AG04450 (cell line): ENCODE data around the gene OPHN1. TPM values are rescaled to one million over a fixed set of nuclear protein-coding genes. Genes with fewer than 3 reads are reported as not detected.

Source experiments
- CTCF ChIA-PET: fragments of 300-600, 350-600 bp; formaldehyde crosslinking; extraction: SDS; loops from one replicate; lab custom pipeline; 2022; ENCODE audit warnings: antibody characterized with exemption, inconsistent platforms; lab: Charles Lee
- POLR2A ChIA-PET: fragments of 350-600 bp; formaldehyde crosslinking; extraction: SDS; loops from one replicate; lab custom pipeline; 2021; ENCODE audit warnings: antibody characterized with exemption, inconsistent platforms; lab: Yijun Ruan, JAX
- DNase-seq: peaks from one replicate; pipeline ENCODE4 v3.0.0-alpha.2; 2011; ENCODE audit warnings: low read depth, low spot score
- H3K27ac ChIP-seq: one replicate; pipeline ENCODE4 v1.5.1; 2012; ENCODE audit warnings: low read depth, low read length, control low read depth
- H3K27me3 ChIP-seq: one replicate; pipeline ENCODE4 v1.6.0; 2012; ENCODE audit warnings: low read length; ENCODE audit not compliant: control insufficient read depth, insufficient read depth
- H3K4me3 ChIP-seq: 2 replicates; pipeline ENCODE4 v1.5.1; 2011; ENCODE audit warnings: mild to moderate bottlenecking, low read depth, low read length, control low read depth
- H3K9me3 ChIP-seq: 2 replicates; pipeline ENCODE4 v1.5.1; 2012; ENCODE audit warnings: low read length; ENCODE audit not compliant: control insufficient read depth, insufficient read depth
- polyA plus RNA-seq: library from polyadenylated mRNA; depleted of rRNA; stranded (reverse); fragments of >200 nt; gene quantifications from 2 replicates; pipeline ENCODE4 v1.2.3, GENCODE V29; 2011
- TF ChIP-seq, protein P1 (sequence below): IDR thresholded peaks from 2 replicates; pipeline ENCODE4 v1.5.1; 2011; ENCODE audit warnings: low read depth, low read length, control low read depth, inconsistent platforms

Gene OPHN1
- polyA plus RNA-seq, 1 experiment = 6.7 TPM

DNA sequence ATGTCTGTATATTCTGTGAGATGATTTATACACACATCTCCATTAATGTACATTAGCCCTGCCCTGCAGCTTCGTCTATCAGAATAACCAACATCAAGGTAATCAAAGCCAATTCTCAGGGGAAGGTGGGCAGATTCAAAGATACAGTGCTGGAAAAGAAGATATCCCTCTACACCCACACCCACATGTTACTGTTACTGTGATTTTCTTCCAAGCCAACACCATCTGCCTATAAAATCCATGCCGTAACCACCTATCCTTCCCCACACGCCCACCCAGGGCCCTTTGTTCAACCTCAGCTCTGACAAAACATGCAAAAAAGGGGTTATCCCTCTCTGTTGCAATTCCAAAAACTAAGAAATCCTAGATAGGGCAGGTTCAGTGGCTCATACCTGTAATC is 20.0 kb downstream of the OPHN1 start:
- H3K4me3 ChIP-seq = no peak overlapping the region
- TF ChIP-seq, protein P1, sequence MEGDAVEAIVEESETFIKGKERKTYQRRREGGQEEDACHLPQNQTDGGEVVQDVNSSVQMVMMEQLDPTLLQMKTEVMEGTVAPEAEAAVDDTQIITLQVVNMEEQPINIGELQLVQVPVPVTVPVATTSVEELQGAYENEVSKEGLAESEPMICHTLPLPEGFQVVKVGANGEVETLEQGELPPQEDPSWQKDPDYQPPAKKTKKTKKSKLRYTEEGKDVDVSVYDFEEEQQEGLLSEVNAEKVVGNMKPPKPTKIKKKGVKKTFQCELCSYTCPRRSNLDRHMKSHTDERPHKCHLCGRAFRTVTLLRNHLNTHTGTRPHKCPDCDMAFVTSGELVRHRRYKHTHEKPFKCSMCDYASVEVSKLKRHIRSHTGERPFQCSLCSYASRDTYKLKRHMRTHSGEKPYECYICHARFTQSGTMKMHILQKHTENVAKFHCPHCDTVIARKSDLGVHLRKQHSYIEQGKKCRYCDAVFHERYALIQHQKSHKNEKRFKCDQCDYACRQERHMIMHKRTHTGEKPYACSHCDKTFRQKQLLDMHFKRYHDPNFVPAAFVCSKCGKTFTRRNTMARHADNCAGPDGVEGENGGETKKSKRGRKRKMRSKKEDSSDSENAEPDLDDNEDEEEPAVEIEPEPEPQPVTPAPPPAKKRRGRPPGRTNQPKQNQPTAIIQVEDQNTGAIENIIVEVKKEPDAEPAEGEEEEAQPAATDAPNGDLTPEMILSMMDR = no peak
- no peaks in the 10 kb centered on the region for H3K9me3 ChIP-seq
- H3K27me3 ChIP-seq = no peaks in the 10 kb centered on the region
- H3K27ac ChIP-seq = no peak overlapping the region
- DNase-seq = no peak
- CTCF ChIA-PET = no interaction called here
- POLR2A ChIA-PET = no interaction called here

DNA sequence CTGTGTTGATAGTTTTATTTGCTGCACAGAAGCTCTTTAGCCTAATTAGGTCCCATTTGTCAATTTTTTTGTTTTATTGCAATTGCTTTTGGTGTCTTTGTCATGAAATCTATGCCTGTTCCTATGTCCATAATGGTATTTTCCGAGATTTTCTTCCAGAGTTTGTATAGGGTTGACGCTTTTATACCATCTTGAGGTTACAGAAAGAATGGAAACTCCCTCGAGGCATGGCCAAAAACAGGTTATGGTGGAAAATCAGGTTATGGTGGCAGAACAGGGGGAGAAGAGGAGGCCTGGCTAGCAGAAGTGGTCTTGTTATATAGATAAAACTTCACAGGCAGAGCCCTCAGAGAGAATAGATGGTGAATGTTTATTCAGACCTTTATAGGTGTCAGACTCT is 21.6 kb downstream of the OPHN1 start:
- no peak overlapping the region for H3K4me3 ChIP-seq
- TF ChIP-seq, protein P1 = no peak
- ChIA-PET POLR2A (no interaction called here), CTCF (no interaction called here)
- H3K9me3 ChIP-seq = no peaks in the 10 kb centered on the region
- H3K27ac ChIP-seq = no peak overlapping the region
- no peaks in the 10 kb centered on the region for H3K27me3 ChIP-seq
- no peak for DNase-seq

DNA sequence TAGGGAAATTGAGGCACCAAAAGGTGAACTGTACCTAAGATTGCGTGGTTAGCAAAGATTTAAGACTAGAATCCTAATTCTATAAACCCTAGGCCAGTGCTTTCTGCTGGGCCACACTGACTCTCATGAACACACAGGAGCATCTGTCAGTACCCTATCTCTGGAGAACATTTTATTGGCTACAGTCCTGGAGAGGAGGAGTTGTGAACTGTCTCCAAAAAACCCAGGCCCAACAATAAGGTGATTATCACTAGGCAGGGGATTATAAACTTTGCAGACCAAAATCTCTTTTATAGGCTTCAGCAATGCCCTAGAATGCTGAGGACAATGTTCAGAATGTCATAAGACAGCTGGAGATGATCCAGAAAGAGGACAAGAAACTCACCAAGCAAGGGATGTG is 24.1 kb downstream of the OPHN1 start:
- Histone ChIP-seq H3K27ac (no peak overlapping the region), H3K4me3 (no peak overlapping the region), H3K27me3 (no peaks in the 10 kb centered on the region), H3K9me3 (no peaks in the 10 kb centered on the region)
- TF ChIP-seq, protein P1 = no peak
- CTCF ChIA-PET = no interaction called here
- POLR2A ChIA-PET = no interaction called here
- no peak for DNase-seq

GRCh38 chrX:68403522-68403921 is 29.8 kb downstream of the OPHN1 start:
- ChIA-PET CTCF (interaction anchor here (0.6 kb wide), 1 partner anchor 11 kb away, joined by 3 read pairs; no protein-coding TSS in a partner anchor), POLR2A (no interaction called here)
- Histone ChIP-seq H3K27me3 (no peaks in the 10 kb centered on the region), H3K4me3 (no peak overlapping the region), H3K27ac (no peak overlapping the region), H3K9me3 (no peaks in the 10 kb centered on the region)
- no peak for DNase-seq
- TF ChIP-seq, protein P1 = no peak

DNA sequence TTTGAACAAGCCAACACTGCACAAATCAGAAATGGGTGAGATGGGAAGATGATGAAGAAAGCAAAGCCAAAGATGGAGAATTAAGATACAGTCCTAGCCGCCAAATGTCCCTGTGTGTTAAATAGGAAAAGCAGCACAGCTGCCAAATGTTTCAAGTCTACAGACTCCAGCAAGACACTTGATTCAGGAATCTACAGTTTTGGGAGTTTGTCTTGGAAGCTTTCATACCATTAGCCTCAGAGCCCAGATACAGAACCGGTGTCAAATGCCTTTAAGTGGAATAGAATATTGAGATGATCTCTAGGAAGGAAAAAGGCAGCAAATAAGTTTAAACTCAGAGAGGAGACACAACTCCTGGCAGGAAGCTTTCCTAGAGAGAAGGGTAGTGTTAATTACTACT is 30.3 kb downstream of the OPHN1 start:
- no peak for DNase-seq
- ChIA-PET POLR2A (no interaction called here), CTCF (interaction anchor here (0.6 kb wide), 1 partner anchor 11 kb away, joined by 3 read pairs; no protein-coding TSS in a partner anchor)
- H3K27me3 ChIP-seq = no peaks in the 10 kb centered on the region
- H3K27ac ChIP-seq = no peak overlapping the region
- TF ChIP-seq, protein P1 = no peak
- H3K4me3 ChIP-seq = no peak overlapping the region
- no peaks in the 10 kb centered on the region for H3K9me3 ChIP-seq
